A549 treated with RU486 at 1 μM for 4 hours (cell line): ENCODE data around the gene RABL2B. TPM values are rescaled to one million over a fixed set of nuclear protein-coding genes. Genes with fewer than 3 reads are reported as not detected.

ENCODE experiments used
- total RNA-seq: library from RNA; stranded (reverse); fragments of 200-300 nt; extraction: Qiagen RNA extraction; gene quantifications from 5 replicates; pipeline ENCODE4 v1.2.3, GENCODE V29; 2022; ENCODE audit warnings: low read depth

Gene RABL2B
- total RNA-seq = 14.7 to 21.6 TPM (median 19.8 TPM) in 5 replicates

GRCh38 chr22:50783033-50783879 lies at the start of gene RABL2B:
Gene RABL2B (minus strand): TSS chr22:50783636. CDS start chr22:50782294, 1,342 bp downstream.

DNA sequence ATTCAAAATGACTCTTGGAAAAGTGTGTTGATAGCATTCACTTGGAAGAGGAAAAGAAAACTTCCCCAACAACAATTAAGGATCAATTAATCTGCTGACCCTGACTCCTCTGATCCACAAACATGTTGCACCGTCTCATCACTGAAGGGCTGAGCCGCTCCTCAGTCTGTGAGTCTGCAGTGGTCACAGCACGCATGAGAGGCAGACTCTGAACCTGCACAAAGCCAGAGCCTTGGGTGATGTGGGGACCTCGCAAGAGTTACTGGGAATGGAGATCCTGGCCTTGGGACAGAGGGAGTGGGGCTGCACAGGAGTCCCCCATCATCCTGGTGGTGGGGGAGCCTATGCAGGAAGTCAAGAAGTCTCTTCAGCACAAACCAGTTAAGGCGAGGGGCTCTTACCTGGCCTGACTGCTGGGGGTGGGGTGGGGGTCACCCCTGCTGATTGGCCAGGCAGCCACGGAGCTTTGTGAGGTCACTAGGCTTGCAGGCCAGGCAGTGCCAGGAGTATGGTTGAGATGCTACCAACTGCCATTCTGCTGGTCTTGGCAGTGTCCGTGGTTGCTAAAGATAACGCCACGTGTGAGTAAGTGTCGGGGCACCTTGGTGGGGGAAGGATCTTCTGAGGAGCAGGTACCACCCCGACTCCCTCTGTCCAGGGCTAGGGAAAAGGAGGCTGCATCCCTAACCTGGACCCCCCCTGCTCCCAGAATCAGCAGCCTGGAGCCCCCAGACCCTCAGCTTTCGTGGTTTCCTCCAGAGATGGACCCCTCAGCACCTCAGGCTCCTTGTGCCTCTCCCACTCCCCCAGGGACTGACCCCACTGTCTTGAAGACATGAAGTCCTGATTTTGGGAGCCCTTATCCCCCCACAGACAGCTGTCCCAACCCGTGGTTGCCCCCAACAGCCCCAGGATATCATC lies 45.4 kb downstream of the RABL2B start, which contains the start of gene ACR:
ACR (plus strand) TSS at position 477 of the 921 bp plus-strand sequence; CDS start at position 509, 32 bp downstream.

Other genes starting within 250 kb of the RABL2B start
- 0.03 TPM in 2 of 5 replicates, not detected in the others for gene KLHDC7B, start 237.7 kb downstream of the RABL2B start, total RNA-seq
- gene SYCE3, start 220.7 kb downstream of the RABL2B start, total RNA-seq = 0.56 to 0.66 TPM (median 0.58 TPM) in 3 of 5 replicates, not detected in the others
- 7.5 to 14.2 TPM (median 13.8 TPM) in 5 replicates for gene CPT1B, start 205.2 kb downstream of the RABL2B start, total RNA-seq
- 14.3 to 23.0 TPM (median 18.5 TPM) in 5 replicates for gene CHKB, start 200.8 kb downstream of the RABL2B start, total RNA-seq
- 2.2 to 4.2 TPM (median 3.8 TPM) in 5 replicates for gene MAPK8IP2, start 182.8 kb downstream of the RABL2B start, total RNA-seq
- gene ARSA, start 155.5 kb downstream of the RABL2B start, total RNA-seq = 15.6 to 27.5 TPM (median 19.6 TPM) in 5 replicates
- gene SHANK3, start 110.8 kb downstream of the RABL2B start, total RNA-seq = 3.0 to 6.1 TPM (median 4.6 TPM) in 5 replicates
- gene ACR, start 45.4 kb downstream of the RABL2B start, total RNA-seq = 0.25 TPM in 1 of 5 replicates, not detected in the others